GM19035 (cell line): ENCODE measurements around the gene COASY.
"Not testable (repeated sequence)": the region's sequence is repeated elsewhere in the genome, so short reads cannot be mapped to it uniquely, and the experiment has no call there.

Experiments used
- ATAC-seq: cut with Tn5 transposase; IDR thresholded peaks from one replicate; pipeline ENCODE4 v1.9.1; 2021; ENCODE audit not compliant: unreplicated experiment

Gene COASY

DNA sequence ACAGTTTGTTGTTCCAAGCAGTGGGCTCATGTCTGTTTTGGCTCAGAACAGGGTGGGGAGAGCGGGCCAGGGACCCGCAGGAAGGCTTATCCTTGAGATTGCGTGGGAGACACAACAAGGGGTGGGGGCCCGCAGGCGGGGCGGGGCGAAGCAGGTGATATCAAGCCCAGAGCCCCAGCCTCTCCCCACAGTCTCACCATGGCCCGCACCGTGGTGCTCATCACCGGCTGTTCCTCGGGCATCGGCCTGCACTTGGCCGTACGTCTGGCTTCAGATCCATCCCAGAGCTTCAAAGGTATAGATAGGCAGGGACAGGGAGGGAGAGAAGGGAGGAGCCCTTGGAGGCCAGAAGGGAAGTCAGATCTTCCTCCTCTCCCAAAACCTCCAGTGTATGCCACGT is 9.2 kb upstream of the COASY start, which contains the start of gene HSD17B1:
Gene HSD17B1 (plus strand): TSS at position 188 of the 400 bp plus-strand sequence. CDS start 11 bp downstream, at position 199.
- ATAC-seq: not testable (repeated sequence)

- ATAC-seq: no peak
Measured at GRCh38 chr17:42553161-42553818, 8.7 kb upstream of the COASY start.

GRCh38 chr17:42553866-42554249 is 8.1 kb upstream of the COASY start:
- no peak for ATAC-seq

DNA sequence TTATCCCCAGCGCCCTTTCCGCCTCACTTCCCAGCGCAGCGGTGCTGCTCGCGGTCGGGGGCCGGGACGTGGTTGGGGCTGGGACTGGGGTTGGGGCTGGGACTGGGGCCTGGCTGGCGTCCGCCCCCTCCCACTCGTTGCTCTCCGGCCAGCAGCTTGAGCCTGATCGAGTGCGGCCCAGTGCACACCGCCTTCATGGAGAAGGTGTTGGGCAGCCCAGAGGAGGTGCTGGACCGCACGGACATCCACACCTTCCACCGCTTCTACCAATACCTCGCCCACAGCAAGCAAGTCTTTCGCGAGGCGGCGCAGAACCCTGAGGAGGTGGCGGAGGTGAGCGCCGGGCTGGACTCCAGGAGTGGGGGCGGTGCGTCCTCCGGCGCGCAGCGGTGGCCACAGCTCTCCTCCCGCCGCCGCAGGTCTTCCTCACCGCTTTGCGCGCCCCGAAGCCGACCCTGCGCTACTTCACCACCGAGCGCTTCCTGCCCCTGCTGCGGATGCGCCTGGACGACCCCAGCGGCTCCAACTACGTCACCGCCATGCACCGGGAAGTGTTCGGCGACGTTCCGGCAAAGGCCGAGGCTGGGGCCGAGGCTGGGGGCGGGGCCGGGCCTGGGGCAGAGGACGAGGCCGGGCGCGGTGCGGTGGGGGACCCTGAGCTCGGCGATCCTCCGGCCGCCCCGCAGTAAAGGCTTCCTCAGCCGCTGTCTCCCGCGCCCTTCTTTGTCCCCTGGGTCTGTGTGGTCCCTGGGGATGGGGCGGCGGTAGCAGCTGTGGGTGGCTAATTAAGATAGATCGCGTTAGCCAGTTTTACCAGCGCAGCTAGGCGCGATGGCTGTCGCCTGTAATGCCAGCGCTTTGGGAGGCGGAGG is 7.5 kb upstream of the COASY start:
- ATAC-seq: peak; percentile 78

GRCh38 chr17:42555122-42555622 is 6.8 kb upstream of the COASY start:
- ATAC-seq: no peak

DNA sequence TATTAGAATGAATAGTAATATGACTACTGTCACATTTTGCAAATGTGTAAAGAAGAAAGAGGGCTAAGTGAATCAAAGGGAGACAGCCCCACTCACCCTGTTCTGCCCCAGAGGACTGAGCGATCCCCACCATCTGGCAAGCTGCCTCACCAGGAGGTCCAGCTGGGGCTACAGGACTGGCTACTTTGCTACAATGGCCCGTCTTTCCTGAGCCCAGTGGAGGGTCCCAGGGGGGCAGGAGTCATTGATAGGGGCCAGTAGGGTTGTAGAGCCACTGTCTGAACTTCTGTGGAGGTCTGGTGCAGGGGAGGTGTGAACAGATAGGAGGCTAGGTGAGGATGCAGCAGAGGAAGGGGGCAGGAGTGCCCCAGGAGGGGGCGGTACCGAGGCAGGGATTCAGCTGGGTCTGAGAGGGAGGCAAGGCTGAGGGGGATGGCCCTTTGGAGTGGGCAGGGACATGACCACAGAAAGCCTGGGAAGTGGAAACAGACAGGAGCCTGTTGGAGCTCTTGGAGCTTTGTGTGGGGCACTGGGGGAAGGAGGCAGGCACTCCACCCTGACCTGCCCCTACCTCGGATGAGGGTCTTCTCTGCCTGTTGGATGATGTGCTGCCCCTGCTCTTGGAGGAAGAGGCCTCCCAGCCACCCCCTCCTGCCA is 5.9 kb upstream of the COASY start:
- not testable (repeated sequence) for ATAC-seq

GRCh38 chr17:42559075-42559474 is 2.9 kb upstream of the COASY start:
- no peak for ATAC-seq

DNA sequence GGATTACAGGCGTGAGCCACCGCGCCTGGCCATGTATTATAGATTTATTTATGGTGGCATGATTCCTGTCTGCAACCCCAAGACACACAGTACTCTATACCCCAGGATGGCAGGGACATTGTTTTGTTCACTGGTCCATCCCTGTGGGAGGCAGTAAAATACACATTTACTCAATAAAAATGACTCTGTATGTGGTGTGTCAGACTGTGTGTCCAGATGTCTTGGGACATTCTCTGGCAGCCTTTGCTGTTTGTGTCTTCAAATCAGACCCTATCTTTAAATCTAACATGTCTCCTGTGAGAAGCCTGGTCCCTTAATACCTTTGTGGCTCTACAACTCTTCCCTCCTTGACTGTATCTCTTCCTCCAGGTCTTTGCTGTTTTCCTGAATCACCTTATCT is 1.7 kb upstream of the COASY start:
- no peak for ATAC-seq

GRCh38 chr17:42562388-42563142 is 617 bp downstream of the COASY start:
- ATAC-seq: no peak

GRCh38 chr17:42563143-42563509 is 1.2 kb downstream of the COASY start:
- no peak for ATAC-seq

DNA sequence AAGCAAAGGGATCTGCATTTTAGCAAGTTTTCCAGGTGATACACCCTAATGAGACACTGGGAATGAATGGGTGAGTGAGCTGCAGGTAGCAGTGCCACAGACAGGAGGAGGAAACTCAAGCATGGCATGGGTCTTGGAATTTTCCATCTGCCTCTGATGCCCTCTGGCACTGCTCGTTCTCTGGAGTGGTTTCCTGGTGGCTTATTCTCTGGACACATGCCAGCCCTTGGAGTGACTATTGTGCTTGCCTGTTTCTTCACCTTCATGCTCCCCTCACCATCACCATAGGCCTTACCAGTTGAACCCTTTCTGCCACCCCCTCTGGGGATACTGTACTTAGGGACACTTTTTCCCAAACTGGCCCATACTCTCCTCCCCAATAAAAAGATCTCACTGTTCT is 1.6 kb downstream of the COASY start:
- no peak for ATAC-seq

DNA sequence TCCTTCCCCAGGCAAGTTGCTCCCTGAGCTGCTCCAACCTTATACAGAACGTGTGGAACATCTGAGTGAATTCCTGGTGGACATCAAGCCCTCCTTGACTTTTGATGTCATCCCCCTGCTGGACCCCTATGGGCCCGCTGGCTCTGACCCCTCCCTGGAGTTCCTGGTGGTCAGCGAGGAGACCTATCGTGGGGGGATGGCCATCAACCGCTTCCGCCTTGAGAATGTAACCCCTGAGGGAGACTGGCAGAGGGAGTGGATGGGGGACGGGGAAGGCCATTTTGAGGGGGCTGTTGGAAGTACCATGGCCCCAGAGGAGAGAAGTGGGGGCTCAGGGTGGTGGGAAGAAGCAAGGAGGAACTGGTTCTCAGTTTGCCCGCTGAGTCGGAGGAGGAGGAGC is 2.0 kb downstream of the COASY start:
- ATAC-seq: no peak

GRCh38 chr17:42564815-42565522 is 3.0 kb downstream of the COASY start:
- ATAC-seq: no peak

- no peak for ATAC-seq
Measured at GRCh38 chr17:42565523-42566214, 3.7 kb downstream of the COASY start.

DNA sequence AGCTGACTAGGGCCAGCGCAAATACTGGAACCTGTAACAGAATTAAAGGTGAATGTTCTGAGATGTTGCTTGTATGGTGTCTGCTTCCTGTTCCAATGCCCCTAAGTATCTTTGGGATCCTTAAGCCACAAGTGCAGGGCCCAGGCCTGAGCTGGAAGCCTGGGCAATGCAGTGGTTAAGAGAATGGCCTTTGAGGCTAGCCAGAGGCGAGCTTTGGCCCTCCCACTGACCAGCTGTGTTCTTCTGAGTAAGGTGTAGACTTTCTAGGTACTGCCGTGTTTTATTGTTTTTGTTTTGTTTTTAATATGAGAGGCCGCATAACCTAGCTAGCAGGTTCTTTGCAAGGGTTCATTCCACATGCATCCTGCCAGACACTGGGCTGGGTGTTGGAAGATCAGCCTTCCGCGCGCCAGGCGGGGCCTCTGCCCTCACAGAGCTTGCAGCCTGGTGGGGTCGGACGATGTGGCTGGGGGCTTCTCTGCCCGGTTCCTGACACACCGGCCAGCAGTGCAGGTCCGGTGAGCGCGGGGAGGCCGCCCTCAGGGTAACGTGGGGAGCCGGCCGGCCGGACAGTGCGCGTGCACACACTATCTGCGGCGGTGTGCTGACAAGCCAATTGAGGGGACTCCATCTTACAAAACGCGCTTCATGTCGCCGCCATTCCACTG is 4.4 kb downstream of the COASY start:
- ATAC-seq: no peak

DNA sequence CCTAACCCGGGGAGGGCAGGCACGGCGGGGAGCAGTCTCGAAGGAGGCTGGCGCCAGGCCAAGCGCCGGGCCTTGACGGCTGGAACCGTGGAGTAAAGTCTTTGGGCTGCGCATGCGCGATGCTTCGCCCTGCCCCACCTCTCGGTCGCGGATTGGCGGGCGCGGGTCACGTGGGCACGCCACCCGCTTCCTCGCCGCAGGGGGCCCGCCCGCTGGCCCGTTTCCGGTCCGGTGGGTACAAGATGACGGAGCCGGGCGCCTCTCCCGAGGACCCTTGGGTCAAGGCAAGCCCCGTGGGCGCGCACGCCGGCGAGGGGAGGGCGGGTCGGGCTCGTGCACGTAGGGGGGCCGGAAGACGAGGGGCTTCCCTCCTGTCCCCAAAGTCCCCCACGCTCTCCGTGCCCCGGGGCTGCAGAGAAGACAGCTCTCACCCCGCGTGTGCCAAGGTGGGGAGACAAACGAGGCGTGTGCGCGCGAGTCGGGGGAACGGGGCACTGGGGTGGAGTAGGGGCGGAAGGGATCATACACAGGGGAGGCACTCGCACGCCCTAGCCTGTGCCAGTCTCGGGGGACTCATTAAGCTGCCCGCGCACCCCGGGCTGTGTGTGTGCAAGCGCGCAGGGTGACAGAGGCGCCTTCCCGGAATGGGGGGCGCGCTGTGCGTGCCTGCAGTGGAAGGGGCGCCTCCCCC is 5.1 kb downstream of the COASY start, which contains the start of gene MLX:
Gene MLX (plus strand): TSS at position 218 of the 691 bp plus-strand sequence. CDS start 25 bp downstream, at position 243.
- ATAC-seq: peak; percentile 60

DNA sequence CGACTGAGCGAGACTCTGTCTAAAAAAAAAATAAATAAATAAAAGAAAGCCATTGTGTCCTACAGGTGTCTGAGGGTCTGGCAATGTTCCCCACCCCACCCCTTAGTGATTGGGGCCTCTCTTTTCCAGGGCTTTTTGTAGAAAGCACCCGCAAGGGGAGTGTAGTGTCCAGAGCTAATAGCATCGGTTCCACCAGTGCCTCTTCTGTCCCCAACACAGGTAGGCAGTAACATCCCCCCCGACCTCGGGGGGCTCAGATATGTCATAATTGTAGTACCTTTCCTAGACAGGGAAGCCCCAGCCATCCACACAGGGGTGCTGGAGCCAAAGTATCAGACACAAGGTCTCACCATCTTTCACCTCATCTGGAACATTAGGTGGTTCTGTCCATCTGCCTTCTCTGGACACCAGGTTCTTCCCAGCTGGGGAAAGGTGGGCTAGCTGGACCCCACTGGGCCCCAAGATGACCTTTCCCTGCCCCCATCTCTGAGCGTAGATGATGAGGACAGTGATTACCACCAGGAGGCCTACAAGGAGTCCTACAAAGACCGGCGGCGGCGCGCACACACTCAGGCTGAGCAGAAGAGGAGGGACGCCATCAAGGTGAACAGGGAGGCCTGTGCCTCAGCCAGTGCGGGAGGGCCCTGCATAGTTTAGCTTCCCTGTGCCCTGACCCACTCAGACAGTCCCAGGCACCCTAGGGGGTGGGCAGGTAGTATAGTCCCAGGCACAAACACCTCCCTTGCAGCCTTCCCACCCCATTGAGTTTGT is 6.6 kb downstream of the COASY start:
- no peak for ATAC-seq
